Natural killer cell treated with Interleukin-12 subunit alpha and Interleukin-12 subunit beta and Interleukin-15 and Interleukin-18, amount 100 ng/mL, for 72 hours (primary cell): ENCODE data around the gene SAC3D1. TPM values are rescaled to one million over a fixed set of nuclear protein-coding genes. Genes with fewer than 3 reads are reported as not detected.
"Not testable (repeated sequence)": the region's sequence is repeated elsewhere in the genome, so short reads cannot be mapped to it uniquely, and the experiment has no call there.

ENCODE experiments used
- ATAC-seq, 2 donors: fragments of 150-1000 bp; cut with Tn5 transposase in 1 of 2; sonication (Bioruptor Pico), chemical (Tn5 transposase) in 1 of 2; 2 replicates each; pipeline ENCODE4 v1.10.0; 2021
- DNase-seq: peaks from one replicate; pipeline ENCODE4 v3.0.0; 2022; ENCODE audit warnings: low spot score
- H3K27ac Mint-ChIP-seq, 2 donors: 1 replicate in 1 of 2; 2 replicates in 1 of 2; pipeline ENCODE4 v1.8.0; 2022; ENCODE audit warnings: mixed read lengths in 2 of 2, mild to moderate bottlenecking in 1 of 2, moderate library complexity in 1 of 2
- H3K27me3 Mint-ChIP-seq, 2 donors: 1 replicate in 1 of 2; 2 replicates in 1 of 2; pipeline ENCODE4 v1.8.0; 2022; ENCODE audit warnings: mixed read lengths in 2 of 2
- H3K36me3 Mint-ChIP-seq: one replicate; pipeline ENCODE4 v1.8.0; 2022; ENCODE audit warnings: mixed read lengths
- H3K4me1 Mint-ChIP-seq, 2 donors: 1 replicate in 1 of 2; 2 replicates in 1 of 2; pipeline ENCODE4 v1.8.0; 2022; ENCODE audit warnings: low read depth in 2 of 2, mixed read lengths in 2 of 2, mild to moderate bottlenecking in 1 of 2
- H3K4me3 Mint-ChIP-seq: one replicate; pipeline ENCODE4 v1.8.0; 2022; ENCODE audit warnings: mixed read lengths
- H3K9me3 Mint-ChIP-seq: 2 replicates; pipeline ENCODE4 v1.8.0; 2022; ENCODE audit warnings: mixed read lengths
- total RNA-seq, 2 donors: library from RNA; stranded (reverse); gene quantifications; one replicate each; pipeline ENCODE4 v1.2.3, GENCODE V29; 2022

SAC3D1 gene
- total RNA-seq, 2 donors from 2014 or later: 7.6 to 18.5 TPM

DNA sequence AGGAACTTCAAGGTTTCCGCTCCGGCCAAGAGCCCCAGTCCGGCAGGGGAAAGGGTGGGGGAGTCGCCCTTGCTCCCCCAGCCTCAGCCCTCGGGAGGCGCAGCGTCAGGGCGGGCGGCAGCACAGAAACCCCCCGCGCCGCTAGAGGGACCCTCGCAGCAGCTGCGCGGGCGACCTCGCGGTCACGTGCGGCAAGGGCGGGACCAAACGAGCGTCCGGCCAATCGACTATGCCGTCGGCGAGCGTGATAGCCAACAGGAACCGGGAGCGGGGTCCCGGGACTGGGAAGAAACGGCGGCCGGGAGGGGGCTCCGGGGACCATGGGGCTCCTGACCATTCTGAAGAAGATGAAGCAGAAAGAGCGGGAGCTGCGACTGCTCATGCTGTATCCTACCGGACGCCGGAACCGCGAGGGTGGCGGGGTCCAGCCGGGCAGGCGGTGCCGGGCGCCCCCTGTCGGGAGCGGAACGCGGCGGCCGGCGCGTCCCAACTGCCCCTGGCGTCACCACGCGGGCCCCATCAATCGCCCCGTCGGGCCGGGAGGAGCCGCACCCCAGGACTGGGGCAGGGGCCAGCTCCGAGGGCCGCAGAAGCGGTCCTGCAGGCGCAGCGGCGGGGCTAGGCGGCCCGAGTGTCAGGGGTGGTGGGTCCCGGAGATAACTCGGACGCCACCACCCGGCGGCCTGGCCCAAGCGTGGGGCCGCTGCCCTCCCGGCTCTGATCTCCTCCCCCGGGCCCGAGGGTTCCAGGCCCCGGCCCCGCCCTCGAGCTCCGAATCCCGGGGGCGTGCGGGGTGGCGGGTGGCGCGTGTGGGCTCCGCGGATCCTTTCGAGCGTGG, 26.9 kb upstream of the SAC3D1 start, which contains the start of gene ARL2:
ARL2 (plus strand) TSS at position 273 of the 838 bp plus-strand sequence; CDS start at position 321, 48 bp downstream.
- DNase-seq: peak; percentile 91
- no peaks in the 10 kb centered on the region for H3K27me3 Mint-ChIP-seq
- H3K27ac Mint-ChIP-seq: peak within 1 kb of the TSS; percentile 85 to 86
- peaks cover 4% of the 10 kb centered on the region for H3K36me3 Mint-ChIP-seq
- no peaks in the 10 kb centered on the region for H3K9me3 Mint-ChIP-seq
- peak within 1 kb of the TSS; percentile 83 for H3K4me3 Mint-ChIP-seq
- H3K4me1 Mint-ChIP-seq: peaks cover 22 to 26% of the 10 kb centered on the region in 2 donors
- peak; percentile 87 to 93 for ATAC-seq

DNA sequence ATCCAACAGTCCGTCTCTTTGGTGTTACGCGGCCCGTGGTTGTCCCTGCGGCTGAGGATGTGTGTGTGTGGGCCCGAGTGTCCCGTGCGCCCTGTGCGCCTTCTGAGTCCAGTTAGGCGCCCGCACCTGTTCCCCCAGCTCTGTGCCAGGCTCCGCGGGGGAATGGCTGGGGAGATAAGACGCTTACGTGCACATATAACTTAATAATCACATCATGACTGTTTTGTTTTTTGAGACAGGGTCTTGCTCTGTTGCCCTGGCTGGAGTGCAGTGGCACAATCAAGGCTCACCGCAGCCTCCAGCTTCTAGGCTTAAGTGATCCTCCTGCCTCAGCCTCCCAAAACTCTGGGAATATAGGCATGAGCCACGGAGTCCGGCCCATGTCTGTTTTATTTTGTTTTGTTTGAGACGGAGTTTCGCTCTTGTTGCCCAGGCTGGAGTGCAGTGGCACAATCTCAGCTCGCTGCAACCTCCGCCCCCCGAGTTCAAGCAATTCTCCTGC, 26.2 kb upstream of the SAC3D1 start:
- H3K27ac Mint-ChIP-seq: peak overlapping the region; percentile 60 to 85
- DNase-seq (no peak), ATAC-seq (no peak)
- H3K9me3 Mint-ChIP-seq: no peaks in the 10 kb centered on the region
- peaks cover 4% of the 10 kb centered on the region for H3K36me3 Mint-ChIP-seq
- H3K4me1 Mint-ChIP-seq: peaks cover 22 to 26% of the 10 kb centered on the region in 2 donors
- peak overlapping the region; percentile 83 for H3K4me3 Mint-ChIP-seq
- no peaks in the 10 kb centered on the region for H3K27me3 Mint-ChIP-seq

DNA sequence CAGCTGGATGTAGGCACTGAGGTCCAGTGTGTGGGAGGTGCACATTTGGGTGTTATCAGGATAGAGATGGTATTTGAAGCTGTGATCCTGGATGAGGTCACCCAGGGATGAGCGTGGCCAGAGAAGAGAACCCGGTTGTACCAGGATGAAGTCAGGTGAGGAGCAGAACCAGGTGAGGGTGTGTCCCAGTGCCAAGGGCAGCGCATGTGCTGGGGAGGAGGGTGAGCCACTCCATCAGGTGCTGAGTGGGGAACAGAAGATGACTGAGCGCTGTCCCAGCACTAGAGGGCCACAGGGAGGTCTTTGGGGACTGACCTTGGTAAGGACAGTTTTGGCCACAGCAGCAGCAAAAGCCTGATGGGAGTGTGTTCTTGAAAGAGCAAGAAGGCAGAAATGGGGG, 24.3 kb upstream of the SAC3D1 start:
- DNase-seq: no peak
- no peak overlapping the region for H3K4me3 Mint-ChIP-seq

DNA sequence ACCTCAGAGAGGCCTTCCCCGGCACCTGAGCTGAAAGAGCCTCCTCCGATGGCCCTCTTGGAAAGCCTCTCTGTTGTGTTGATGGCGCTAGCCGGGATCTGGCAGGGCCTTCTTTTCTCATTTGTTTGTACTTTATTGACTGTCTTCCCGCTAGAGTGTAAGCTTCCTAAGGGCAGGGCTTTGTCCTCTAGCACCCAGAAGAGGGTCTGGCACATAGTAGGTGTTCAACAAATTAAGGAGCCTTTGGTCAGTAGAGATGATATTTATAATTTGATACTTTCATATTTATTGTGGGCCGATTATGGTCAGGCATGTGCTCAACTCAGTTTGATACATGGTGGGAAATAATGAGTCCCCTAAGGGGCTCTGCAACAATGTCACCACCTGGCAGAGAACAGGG, 23.1 kb upstream of the SAC3D1 start:
- H3K4me1 Mint-ChIP-seq: peaks cover 24 to 26% of the 10 kb centered on the region in 2 donors
- ATAC-seq (no peak), DNase-seq (no peak)
- peaks cover 4% of the 10 kb centered on the region for H3K36me3 Mint-ChIP-seq
- H3K27ac Mint-ChIP-seq: no peak overlapping the region
- H3K9me3 Mint-ChIP-seq: no peaks in the 10 kb centered on the region
- no peaks in the 10 kb centered on the region for H3K27me3 Mint-ChIP-seq
- no peak overlapping the region for H3K4me3 Mint-ChIP-seq

More for the DNA sequence above, 24.3 kb upstream of the SAC3D1 start:
- H3K4me1 Mint-ChIP-seq: peaks cover 26 to 28% of the 10 kb centered on the region in 2 donors
- H3K36me3 Mint-ChIP-seq: peaks cover 4% of the 10 kb centered on the region
- ATAC-seq: no peak
- H3K9me3 Mint-ChIP-seq: no peaks in the 10 kb centered on the region
- H3K27me3 Mint-ChIP-seq: no peaks in the 10 kb centered on the region
- H3K27ac Mint-ChIP-seq: peak overlapping the region in 1 of 2 donors; percentile 12

DNA sequence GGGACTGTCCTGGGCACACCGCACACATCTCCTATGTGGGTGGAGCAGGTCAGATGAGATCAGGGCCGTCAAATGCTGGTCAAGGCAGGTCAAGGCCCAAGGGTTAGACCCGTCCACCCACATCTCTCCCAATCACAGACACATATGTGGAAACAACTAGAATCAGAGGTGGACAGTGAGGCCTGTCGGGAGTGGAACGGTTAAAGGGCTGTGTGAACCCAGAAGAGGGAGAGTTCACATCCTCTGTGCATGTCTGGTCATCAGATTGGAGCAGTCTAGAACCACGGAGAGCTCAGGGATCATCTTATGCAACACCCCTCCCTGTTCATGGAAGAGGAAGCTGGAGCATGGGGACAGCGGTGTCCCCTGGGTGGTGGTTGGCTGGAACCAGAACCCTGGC, 21.2 kb upstream of the SAC3D1 start:
- H3K27me3 Mint-ChIP-seq: no peaks in the 10 kb centered on the region
- peaks cover 4% of the 10 kb centered on the region for H3K36me3 Mint-ChIP-seq
- H3K9me3 Mint-ChIP-seq: no peaks in the 10 kb centered on the region
- H3K4me3 Mint-ChIP-seq: no peak overlapping the region
- H3K4me1 Mint-ChIP-seq: peaks cover 17 to 21% of the 10 kb centered on the region in 2 donors
- DNase-seq: no peak
- no peak for ATAC-seq
- H3K27ac Mint-ChIP-seq: no peak overlapping the region

DNA sequence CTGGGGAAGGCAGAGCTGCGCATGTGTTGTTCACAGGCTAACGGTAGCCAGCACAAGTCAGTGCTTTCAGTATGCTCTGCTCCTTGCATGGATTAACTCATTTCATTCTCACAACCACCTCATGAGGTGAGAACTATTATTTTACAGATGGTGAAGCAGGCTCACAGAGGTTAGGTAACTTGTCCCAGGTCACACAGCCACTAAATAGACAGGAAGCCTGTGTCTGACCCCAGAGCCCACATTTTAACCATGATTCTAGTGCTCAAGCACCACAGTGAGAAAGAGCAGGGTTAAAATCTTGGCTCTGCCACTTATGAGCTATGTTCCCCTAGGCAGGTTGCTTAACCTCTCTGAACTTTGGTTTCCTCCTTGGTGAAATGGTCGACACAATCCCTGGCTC, 20.0 kb upstream of the SAC3D1 start:
- DNase-seq: no peak
- Mint-ChIP-seq H3K36me3 (peaks cover 4% of the 10 kb centered on the region), H3K9me3 (no peaks in the 10 kb centered on the region), H3K4me1 (peaks cover 10 to 17% of the 10 kb centered on the region in 2 donors), H3K4me3 (no peak overlapping the region), H3K27ac (peak overlapping the region in 1 of 2 donors; percentile 47), H3K27me3 (no peaks in the 10 kb centered on the region)
- peak; percentile 85 to 88 for ATAC-seq

DNA sequence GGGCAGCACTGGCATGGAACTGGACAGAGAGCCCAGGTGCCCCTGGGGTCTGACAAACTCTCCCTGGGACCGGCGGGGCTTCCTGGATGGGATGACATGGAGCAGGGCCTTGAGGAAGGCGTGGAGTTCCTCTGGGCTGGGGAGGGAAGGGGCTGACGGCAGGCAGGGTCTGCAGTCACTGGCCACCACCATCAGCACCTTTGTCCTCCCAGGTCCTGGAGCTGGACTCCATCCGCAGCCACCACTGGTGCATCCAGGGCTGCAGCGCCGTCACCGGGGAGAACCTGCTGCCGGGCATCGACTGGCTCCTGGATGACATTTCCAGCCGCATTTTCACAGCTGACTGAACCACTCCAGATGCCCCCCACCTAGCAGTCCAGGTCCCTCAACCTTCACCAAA, 19.5 kb upstream of the SAC3D1 start:
- no peak overlapping the region for H3K4me3 Mint-ChIP-seq
- DNase-seq (no peak), ATAC-seq (no peak)
- H3K9me3 Mint-ChIP-seq: no peaks in the 10 kb centered on the region
- H3K27me3 Mint-ChIP-seq: no peaks in the 10 kb centered on the region
- H3K27ac Mint-ChIP-seq: peak overlapping the region in 1 of 2 donors; percentile 47
- H3K36me3 Mint-ChIP-seq: peaks cover 4% of the 10 kb centered on the region
- peaks cover 5 to 15% of the 10 kb centered on the region in 2 donors for H3K4me1 Mint-ChIP-seq

DNA sequence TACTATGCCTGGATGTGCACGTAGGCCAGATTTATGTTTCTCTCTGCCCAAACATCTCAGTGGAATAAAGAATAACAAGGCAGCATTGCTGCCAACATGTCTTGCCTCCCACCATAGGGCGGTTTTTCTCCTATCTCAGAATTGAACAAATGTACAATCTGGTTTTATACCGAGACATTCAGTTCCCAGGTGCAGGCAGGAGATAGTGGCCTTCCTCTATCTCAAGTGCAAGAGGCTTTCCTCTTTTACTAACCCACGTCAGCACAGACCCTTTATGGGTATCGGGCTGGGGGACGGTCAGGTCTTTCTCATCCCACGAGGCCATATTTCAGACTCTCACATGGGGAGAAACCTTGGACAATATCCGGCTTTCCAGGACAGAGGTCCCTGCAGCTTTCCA, 17.5 kb upstream of the SAC3D1 start:
- H3K4me1 Mint-ChIP-seq: peaks cover 16 to 21% of the 10 kb centered on the region in 2 donors
- H3K27me3 Mint-ChIP-seq, H3K27ac Mint-ChIP-seq, H3K4me3 Mint-ChIP-seq, DNase-seq, H3K9me3 Mint-ChIP-seq, ATAC-seq, H3K36me3 Mint-ChIP-seq: not testable (repeated sequence)

DNA sequence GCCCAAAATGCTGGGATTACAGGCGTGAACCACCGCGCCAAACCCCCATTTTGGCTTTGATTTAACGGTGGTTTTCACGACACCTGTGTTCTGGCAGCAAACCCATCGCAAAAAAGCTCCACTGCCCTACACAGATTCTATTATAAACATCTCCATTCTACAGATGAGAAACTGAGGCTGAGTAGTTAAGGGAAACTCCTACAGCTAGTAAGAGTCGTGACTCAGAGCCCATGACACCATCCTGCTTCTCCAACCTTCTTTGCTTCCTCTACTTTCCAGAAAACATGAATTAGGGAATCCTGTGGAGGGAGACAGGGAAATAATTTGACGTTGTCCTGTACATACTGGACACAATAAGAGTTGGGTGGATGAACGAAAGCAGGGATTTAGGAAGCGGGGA, 14.2 kb upstream of the SAC3D1 start:
- DNase-seq (no peak), ATAC-seq (no peak)
- Mint-ChIP-seq H3K4me3 (peak overlapping the region; percentile 87), H3K36me3 (no peaks in the 10 kb centered on the region), H3K9me3 (no peaks in the 10 kb centered on the region), H3K27ac (peak overlapping the region; percentile 72 to 81), H3K4me1 (peaks cover 17 to 18% of the 10 kb centered on the region in 2 donors), H3K27me3 (no peaks in the 10 kb centered on the region)

DNA sequence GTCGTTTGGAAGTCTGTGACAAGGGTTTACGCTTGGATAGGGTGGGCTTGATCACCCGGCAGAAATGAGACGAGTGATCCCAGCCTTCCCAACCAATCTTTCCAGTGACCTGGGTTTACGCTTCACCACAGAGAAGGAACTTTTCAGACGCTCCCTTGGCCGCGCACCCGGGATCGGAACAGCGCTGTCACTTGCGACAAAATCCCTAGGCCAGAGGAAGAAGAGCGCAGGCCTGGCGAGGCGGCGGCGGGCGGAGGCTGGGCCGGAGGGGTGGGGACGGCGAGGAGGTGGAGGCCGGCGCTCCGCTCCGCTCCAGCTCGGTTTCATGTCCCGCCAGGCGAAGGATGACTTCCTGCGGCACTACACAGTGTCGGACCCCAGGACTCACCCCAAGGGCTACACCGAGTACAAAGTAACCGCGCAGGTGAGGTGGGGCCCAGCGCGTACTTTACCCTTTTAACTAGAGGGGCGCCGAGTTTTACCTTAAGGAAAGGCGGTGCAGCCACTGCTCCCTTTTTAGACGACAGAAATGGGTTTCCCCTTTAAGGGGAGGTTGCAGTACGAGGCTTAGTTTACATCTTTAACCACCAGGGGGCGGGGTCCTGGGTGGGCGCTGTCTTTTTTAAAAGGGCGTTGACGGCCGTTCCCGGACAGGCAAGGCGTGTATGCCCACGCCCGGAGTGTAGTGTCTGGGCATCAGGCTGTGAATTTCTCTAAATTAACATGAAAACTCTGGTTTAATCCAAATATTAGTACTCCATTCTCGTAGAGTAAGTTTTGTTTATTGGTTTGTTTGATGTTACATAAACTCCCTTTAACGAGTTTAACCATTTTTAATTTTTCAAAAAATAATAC, 13.6 kb upstream of the SAC3D1 start, which contains the start of gene SNX15:
SNX15 (plus strand) TSS at position 227 of the 855 bp plus-strand sequence; CDS start at position 326, 99 bp downstream.
- ATAC-seq: peak; percentile 95
- H3K4me1 Mint-ChIP-seq: peaks cover 17 to 18% of the 10 kb centered on the region in 2 donors

DNA sequence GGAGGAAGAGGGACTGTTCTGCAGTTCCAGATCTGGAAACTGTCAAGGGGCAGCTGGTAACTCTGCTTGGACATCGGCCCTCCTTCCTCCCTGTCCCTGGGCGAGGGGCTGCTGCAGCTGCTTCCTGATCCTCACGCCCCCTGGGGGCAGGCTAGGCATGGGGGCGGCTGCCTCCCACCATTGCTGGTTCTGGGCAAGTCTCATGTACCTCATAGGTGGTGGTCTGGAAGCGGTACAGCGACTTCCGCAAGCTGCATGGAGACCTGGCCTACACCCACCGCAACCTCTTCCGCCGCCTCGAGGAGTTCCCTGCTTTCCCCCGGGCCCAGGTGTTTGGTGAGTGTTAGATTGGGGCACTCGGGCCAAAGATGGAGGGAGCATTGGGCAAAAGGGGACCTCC, 8.8 kb upstream of the SAC3D1 start:
- Mint-ChIP-seq H3K36me3 (no peaks in the 10 kb centered on the region), H3K9me3 (no peaks in the 10 kb centered on the region), H3K27me3 (no peaks in the 10 kb centered on the region), H3K27ac (no peak overlapping the region), H3K4me1 (peaks cover 8 to 11% of the 10 kb centered on the region in 2 donors), H3K4me3 (no peak overlapping the region)
- ATAC-seq (no peak), DNase-seq (no peak)

More for the DNA sequence above, 13.6 kb upstream of the SAC3D1 start, which contains the start of gene SNX15:
- Mint-ChIP-seq H3K36me3 (no peaks in the 10 kb centered on the region), H3K27me3 (no peaks in the 10 kb centered on the region), H3K9me3 (no peaks in the 10 kb centered on the region), H3K4me3 (peak within 1 kb of the TSS; percentile 87), H3K27ac (peak within 1 kb of the TSS; percentile 72 to 81)
- DNase-seq: peak; percentile 93

DNA sequence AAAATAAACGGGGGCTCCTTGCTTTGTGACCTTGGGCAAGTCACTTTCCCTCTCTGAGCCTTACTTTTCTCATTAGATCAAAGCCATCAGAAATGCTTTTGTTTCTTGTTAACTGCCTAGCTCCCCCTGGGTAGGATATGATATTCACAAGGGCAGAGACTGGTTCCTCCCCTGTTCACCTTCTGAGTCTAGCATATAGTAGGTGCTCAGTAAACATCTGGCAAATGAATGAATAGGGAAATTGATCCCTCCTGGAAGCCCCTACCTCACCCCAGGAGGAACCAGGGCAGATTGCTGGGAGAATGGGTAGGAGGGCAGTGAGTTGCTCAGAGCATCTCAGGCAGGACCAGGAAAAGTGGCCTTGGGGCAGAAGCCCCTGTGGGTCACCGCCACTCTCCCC, 6.6 kb upstream of the SAC3D1 start:
- no peak for DNase-seq
- no peaks in the 10 kb centered on the region for H3K4me1 Mint-ChIP-seq
- H3K27ac Mint-ChIP-seq: no peak overlapping the region
- no peak for ATAC-seq
- H3K9me3 Mint-ChIP-seq: no peaks in the 10 kb centered on the region
- no peaks in the 10 kb centered on the region for H3K27me3 Mint-ChIP-seq
- H3K36me3 Mint-ChIP-seq: no peaks in the 10 kb centered on the region
- no peak overlapping the region for H3K4me3 Mint-ChIP-seq

DNA sequence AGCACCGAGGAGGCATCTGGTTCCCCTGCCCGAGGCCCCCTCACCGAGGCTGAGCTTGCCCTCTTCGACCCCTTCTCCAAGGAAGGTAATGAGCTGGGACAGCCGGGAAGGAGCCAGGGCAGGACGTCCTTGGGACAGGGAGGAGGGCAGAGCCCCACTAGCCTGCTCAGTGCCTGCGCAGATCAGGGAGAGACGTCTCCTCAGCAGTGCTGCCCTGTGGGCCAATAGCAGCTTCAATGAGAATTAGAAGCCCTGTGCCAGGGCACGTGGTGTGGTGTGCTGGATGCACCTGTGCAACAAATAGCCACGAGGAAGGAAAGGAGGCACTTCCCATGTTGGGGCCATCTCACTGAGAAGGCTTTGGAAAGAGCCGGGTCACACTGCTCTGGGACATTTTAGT, 5.4 kb upstream of the SAC3D1 start:
- no peak overlapping the region for H3K4me3 Mint-ChIP-seq
- no peak for ATAC-seq
- H3K4me1 Mint-ChIP-seq: no peaks in the 10 kb centered on the region
- H3K36me3 Mint-ChIP-seq: no peaks in the 10 kb centered on the region
- no peaks in the 10 kb centered on the region for H3K27me3 Mint-ChIP-seq
- H3K9me3 Mint-ChIP-seq: no peaks in the 10 kb centered on the region
- DNase-seq: no peak
- no peak overlapping the region for H3K27ac Mint-ChIP-seq
